Cardiac muscle cell (in vitro differentiated cells and primary cell): Measurements from ENCODE around the gene ITGB1. TPM values are rescaled to one million over a fixed set of nuclear protein-coding genes. Genes with fewer than 3 reads are reported as not detected.
"Not testable (repeated sequence)": the region's sequence is repeated elsewhere in the genome, so short reads cannot be mapped to it uniquely, and the experiment has no call there.

Source experiments
- DNase-seq, 2 donors: peaks; one replicate each; pipeline versions ENCODE4 v3.0.0 to v3.0.0-alpha.2; 2010 to 2017; ENCODE audit warnings: low read depth in 1 of 2, low spot score in 1 of 2
- H3K27ac ChIP-seq: fragments of 200-600 bp; sonication (generic); 2 replicates; pipeline ENCODE4 v1.5.1; 2016
- H3K27me3 ChIP-seq: fragments of 200-600 bp; sonication (generic); 2 replicates; pipeline ENCODE4 v1.6.0; 2016; ENCODE audit warnings: control low read depth
- H3K36me3 ChIP-seq: fragments of 200-600 bp; sonication (generic); 2 replicates; pipeline ENCODE4 v1.5.1; 2016; ENCODE audit warnings: control low read depth
- H3K4me1 ChIP-seq: fragments of 200-600 bp; sonication (generic); 2 replicates; pipeline ENCODE4 v1.8.1; 2017; ENCODE audit warnings: low read depth, mild to moderate bottlenecking, mixed run types
- H3K4me3 ChIP-seq: fragments of 200-600 bp; sonication (generic); 2 replicates; pipeline ENCODE4 v1.5.1; 2016; ENCODE audit warnings: mild to moderate bottlenecking
- H3K9me3 ChIP-seq: fragments of 200-600 bp; sonication (generic); 2 replicates; pipeline ENCODE4 v1.5.1; 2017; ENCODE audit warnings: low read depth, mild to moderate bottlenecking, control low read depth
- polyA plus RNA-seq: library from polyadenylated mRNA; unstranded; fragments of >200 nt; fragmentation: Nextera tagmentation; extraction: Ambion mirVana; gene quantifications from 2 replicates; pipeline ENCODE4 v1.2.1, GENCODE V29; 2016
- total RNA-seq: library from RNA; depleted of rRNA; stranded (reverse); fragments of >200 nt; gene quantifications from 2 replicates; pipeline ENCODE4 v1.2.3, GENCODE V29; 2016
- TF ChIP-seq, protein P1 (sequence below): IDR thresholded peaks from 2 replicates; pipeline ENCODE4 v1.5.1; 2012; ENCODE audit warnings: low read depth, mild to moderate bottlenecking, low read length

Gene ITGB1
- total RNA-seq (490 and 576 TPM in 2 replicates), polyA plus RNA-seq (321 and 326 TPM in 2 replicates)

DNA sequence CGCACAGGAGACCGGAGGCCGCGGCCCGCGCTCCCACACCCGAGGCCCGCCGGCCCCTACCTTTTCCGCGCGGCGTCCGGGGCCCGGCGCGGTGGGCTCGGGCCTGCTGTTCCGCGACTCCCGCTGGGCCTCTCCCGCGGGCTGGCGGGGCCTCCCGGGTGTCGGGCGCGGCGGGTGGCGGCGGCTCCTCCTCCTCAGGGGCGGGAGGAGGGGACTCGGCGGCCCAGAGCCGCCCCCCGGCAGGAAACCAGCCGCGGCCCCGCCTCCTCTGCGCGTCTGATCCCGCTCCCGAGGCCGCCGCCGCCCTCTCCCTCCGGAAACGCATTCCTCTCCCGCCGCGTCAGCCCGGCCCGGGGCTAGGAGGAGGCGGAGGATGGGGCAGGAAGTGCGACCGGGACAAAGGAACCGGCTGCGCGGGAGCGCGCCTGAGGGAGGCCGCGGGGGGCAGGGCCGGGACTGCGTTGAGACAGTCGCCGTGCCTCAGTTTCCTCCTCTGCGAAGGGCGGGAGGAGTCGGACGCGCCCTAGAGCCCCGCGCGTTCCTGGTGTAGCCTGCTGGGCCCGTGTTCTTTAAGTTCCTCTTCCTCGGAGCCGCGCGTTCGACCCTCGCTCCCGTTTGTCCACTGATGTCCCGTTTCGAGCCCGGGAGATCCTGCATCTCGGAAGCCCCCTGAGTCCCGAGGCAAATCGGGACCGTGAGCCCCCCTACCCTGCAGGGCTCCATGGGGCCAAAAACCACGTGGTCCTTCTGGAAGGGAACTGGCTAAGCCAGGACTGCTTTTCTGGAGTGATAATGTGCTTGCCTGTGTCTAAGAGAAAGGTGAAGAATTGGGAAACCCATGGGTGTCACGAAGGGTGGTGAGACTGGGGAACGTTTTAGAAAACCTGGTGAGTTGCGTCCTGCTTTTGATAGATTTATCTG is at the start of gene ITGB1:
Gene ITGB1 (minus strand): TSS at position 146 of the 921 bp plus-strand sequence. CDS start 22,672 bp downstream, outside the sequence.
- DNase-seq: peak; percentile 99
- H3K4me1 ChIP-seq: peaks cover 55% of the 10 kb centered on the region
- H3K27ac ChIP-seq: peak within 1 kb of the TSS; percentile 99
- no peaks in the 10 kb centered on the region for H3K36me3 ChIP-seq
- TF ChIP-seq, protein P1, sequence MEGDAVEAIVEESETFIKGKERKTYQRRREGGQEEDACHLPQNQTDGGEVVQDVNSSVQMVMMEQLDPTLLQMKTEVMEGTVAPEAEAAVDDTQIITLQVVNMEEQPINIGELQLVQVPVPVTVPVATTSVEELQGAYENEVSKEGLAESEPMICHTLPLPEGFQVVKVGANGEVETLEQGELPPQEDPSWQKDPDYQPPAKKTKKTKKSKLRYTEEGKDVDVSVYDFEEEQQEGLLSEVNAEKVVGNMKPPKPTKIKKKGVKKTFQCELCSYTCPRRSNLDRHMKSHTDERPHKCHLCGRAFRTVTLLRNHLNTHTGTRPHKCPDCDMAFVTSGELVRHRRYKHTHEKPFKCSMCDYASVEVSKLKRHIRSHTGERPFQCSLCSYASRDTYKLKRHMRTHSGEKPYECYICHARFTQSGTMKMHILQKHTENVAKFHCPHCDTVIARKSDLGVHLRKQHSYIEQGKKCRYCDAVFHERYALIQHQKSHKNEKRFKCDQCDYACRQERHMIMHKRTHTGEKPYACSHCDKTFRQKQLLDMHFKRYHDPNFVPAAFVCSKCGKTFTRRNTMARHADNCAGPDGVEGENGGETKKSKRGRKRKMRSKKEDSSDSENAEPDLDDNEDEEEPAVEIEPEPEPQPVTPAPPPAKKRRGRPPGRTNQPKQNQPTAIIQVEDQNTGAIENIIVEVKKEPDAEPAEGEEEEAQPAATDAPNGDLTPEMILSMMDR: no peak
- peak within 1 kb of the TSS; percentile 95 for H3K4me3 ChIP-seq
- H3K9me3 ChIP-seq: no peaks in the 10 kb centered on the region
- no peaks in the 10 kb centered on the region for H3K27me3 ChIP-seq

DNA sequence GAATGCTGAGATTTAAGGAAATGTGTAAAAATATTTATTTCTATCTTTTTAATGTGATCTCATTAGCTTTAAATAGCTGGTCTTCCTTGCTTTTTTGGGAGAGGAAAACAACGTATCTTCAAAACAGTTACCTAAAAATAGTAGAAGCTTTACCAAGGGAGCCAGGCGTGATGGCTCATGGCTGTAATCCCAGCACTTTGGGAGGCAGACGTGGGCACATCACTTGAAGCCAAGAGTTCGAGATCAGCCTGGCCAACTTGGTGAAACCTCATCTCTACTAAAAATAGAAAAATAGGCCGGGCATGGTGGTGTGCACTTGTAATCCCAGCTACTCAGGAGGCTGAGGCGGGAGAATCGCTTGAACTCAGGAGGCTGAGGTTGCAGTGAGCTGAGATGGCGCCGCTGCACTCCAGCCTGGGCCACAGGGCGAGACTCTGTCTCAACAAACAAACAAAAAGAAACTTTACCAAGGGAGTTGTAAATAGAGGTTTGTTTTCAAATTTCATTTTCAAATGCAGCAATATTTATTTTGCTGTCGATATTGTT is 48.4 kb upstream of the ITGB1 start:
- TF ChIP-seq, protein P1: no peak
- H3K27ac ChIP-seq: peak overlapping the region; percentile 79
- DNase-seq: no peak
- no peaks in the 10 kb centered on the region for H3K9me3 ChIP-seq
- no peaks in the 10 kb centered on the region for H3K36me3 ChIP-seq
- H3K4me3 ChIP-seq: no peak overlapping the region
- H3K4me1 ChIP-seq: peaks cover 6% of the 10 kb centered on the region
- no peaks in the 10 kb centered on the region for H3K27me3 ChIP-seq

DNA sequence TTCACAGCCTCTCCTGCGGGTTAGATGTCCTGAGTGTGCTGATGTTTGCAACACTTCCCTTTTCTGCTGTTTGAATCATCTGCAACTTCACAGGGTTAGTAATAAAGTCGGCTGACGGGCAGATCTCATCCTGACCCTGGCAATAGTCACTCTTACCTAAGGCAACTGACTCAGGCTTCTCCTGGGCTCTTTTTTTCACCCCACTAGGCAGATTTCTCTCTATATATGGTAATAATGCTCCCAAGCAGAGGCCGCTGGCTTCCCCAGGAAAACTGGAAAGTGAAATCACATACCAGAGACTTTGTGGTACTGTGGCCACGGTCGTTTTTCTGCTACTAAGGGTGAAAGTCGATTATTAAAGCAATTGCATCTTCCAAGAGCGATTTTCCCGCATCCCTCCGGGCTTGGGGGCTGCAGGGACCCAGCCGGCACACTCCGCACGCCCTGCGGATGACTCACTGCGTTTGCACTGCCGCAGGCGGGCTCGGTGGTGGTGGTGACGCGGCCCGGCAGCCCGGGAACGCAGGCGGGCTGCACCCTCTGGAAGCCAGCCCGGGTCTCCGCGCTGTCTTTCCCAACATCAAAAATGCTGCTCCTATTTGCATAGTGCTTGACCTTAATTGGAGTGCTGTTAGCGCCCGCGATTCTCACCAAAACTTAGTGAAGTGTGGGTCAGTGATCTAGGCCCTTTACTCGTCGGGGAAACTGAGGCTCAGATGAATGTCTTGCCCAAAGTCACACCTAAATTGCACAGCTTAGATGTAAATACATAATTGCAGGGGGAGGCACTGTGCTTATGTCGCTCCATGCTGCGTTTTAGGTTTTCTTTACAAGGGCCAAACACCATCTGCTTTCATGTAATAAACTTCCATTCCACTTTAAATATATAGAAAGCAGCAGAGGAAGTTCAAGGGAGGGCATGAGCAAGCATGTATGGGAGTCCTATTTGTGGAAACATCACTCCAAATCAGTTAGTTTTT is 47.6 kb upstream of the ITGB1 start:
- Histone ChIP-seq H3K4me1 (peaks cover 6% of the 10 kb centered on the region), H3K9me3 (no peaks in the 10 kb centered on the region), H3K27ac (peak overlapping the region; percentile 79), H3K4me3 (peak overlapping the region; percentile 17), H3K36me3 (no peaks in the 10 kb centered on the region), H3K27me3 (no peaks in the 10 kb centered on the region)
- DNase-seq: peak; percentile 62 to 97
- TF ChIP-seq, protein P1: no peak

GRCh38 chr10:33001908-33002492 is 44.0 kb upstream of the ITGB1 start:
- Histone ChIP-seq H3K4me1 (peaks cover 6% of the 10 kb centered on the region), H3K27me3 (no peaks in the 10 kb centered on the region), H3K9me3 (no peaks in the 10 kb centered on the region), H3K36me3 (no peaks in the 10 kb centered on the region), H3K4me3 (no peak overlapping the region), H3K27ac (no peak overlapping the region)
- DNase-seq: no peak
- TF ChIP-seq, protein P1: no peak

DNA sequence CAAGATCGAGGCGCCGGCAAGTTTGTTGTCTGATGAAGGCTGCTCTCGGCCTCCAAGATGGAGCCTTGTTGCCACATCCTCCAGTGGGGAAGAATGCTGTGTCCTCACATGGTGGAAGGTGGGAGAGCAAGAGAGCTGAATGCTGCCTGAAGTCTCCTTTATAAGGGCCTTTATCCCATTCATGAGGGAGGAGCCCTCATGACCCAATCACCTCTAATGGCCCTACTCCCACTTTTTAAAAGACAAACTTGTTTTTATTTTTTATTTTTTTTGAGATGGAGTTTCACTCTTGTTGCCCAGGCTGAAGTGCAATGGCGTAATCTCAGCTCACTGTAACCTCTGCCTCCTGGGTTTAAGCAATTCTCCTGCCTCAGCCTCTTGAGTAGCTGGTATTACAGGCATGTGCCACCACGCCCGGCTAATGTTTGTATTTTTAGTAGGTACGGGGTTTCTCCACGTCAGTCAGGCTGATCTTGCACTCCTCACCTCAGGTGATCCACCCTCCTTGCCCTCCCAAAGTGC is 40.1 kb upstream of the ITGB1 start:
- H3K4me3 ChIP-seq, H3K27ac ChIP-seq, H3K4me1 ChIP-seq, H3K36me3 ChIP-seq, H3K9me3 ChIP-seq, H3K27me3 ChIP-seq, DNase-seq: not testable (repeated sequence)
